ENCODE measurements around the gene MAX.

The MAX gene

GRCh38 chr14:65044596-65044959, 57.7 kb downstream of the MAX start (continued):
- no peak for TF ChIP-seq HOXC10 (CRISPR knock-in tag; IDR thresholded peaks at IDR 0.05)

- H3K27ac ChIP-seq (ENCODE audit: extremely low read depth, low read depth, low read length), result no peak overlapping the region
- H3K36me3 ChIP-seq (ENCODE audit: control insufficient read depth in 2 of 2, insufficient read depth in 1 of 2, low read length in 2 of 2), result peaks cover 10 to 33% of the 10 kb centered on the region in 2 experiments
- no peak overlapping the region for H3K4me3 ChIP-seq (ENCODE audit: low read depth, low read length)
- H3K9me3 ChIP-seq (ENCODE audit: control insufficient read depth, insufficient read depth, low read depth, low read length), result no peaks in the 10 kb centered on the region
- peaks cover 4% of the 10 kb centered on the region; the same call in 1 of the 2 replicates for H3K4me1 ChIP-seq (ENCODE audit: control insufficient read depth, insufficient read depth, low read length)
- ChIA-PET POLR2A (interaction anchor here (0.7 kb wide), 1 partner anchor 50 kb away, joined by 3 read pairs; no protein-coding TSS in a partner anchor), CTCF (no interaction called here)
- TF ChIP-seq KLF17 (tag by site-specific recombination; IDR thresholded peaks at IDR 0.05), result no peak
- TF ChIP-seq ZBTB26 (tag by site-specific recombination; optimal IDR thresholded peaks at IDR 0.05), result no peak
- TF ChIP-seq ZNF426 (tag by site-specific recombination; IDR thresholded peaks at IDR 0.05), result no peak
- no peak for TF ChIP-seq SETDB1 (IDR thresholded peaks at IDR 0.05; ENCODE audit: insufficient read length, low read length)
- no peak for TF ChIP-seq ZNF280C (tag by site-specific recombination; IDR thresholded peaks at IDR 0.05)
- TF ChIP-seq ZNF202 (tag by site-specific recombination; IDR thresholded peaks at IDR 0.05; ENCODE audit: borderline replicate concordance), result no peak
- no peak for TF ChIP-seq ZNF560 (tag by site-specific recombination; IDR thresholded peaks at IDR 0.05; ENCODE audit: borderline replicate concordance)
- no peak for TF ChIP-seq ZNF621 (tag by site-specific recombination; IDR thresholded peaks at IDR 0.05)
- TF ChIP-seq ZNF248 (tag by site-specific recombination; IDR thresholded peaks at IDR 0.05), result no peak
- no peak for TF ChIP-seq ZNF324 (tag by site-specific recombination; IDR thresholded peaks at IDR 0.05)
- TF ChIP-seq ZNF174 (tag by site-specific recombination; IDR thresholded peaks at IDR 0.05), result no peak
- no peak for TF ChIP-seq ZSCAN23 (tag by site-specific recombination; IDR thresholded peaks at IDR 0.05)
- TF ChIP-seq ZNF292 (tag by site-specific recombination; IDR thresholded peaks at IDR 0.05; ENCODE audit: borderline replicate concordance, low read depth), result no peak
- TF ChIP-seq ZNF596 (tag by site-specific recombination; IDR thresholded peaks at IDR 0.05), result no peak
- TF ChIP-seq ZBTB7A (tag by site-specific recombination; IDR thresholded peaks at IDR 0.05; ENCODE audit: low read depth), result no peak
- no peak for TF ChIP-seq ZNF341 (tag by site-specific recombination; IDR thresholded peaks at IDR 0.05; ENCODE audit: low read depth)
- TF ChIP-seq ZBTB20 (tag by site-specific recombination; IDR thresholded peaks at IDR 0.05), result no peak
- TF ChIP-seq ZIC2 (tag by site-specific recombination; IDR thresholded peaks at IDR 0.05), result no peak
- no peak for TF ChIP-seq SCRT2 (tag by site-specific recombination; IDR thresholded peaks at IDR 0.05)
- TF ChIP-seq ZBTB6 (tag by site-specific recombination; IDR thresholded peaks at IDR 0.05), result no peak
Measured at GRCh38 chr14:65043893-65044595, 58.3 kb downstream of the MAX start.
